GM23248 (cell line): Measurements from ENCODE around the gene COLEC11. TPM values are rescaled to one million over a fixed set of nuclear protein-coding genes. Genes with fewer than 3 reads are reported as not detected.

ENCODE experiments used
- DNase-seq: peaks from one replicate; pipeline ENCODE4 v3.0.0-alpha.2; 2015
- H2AFZ ChIP-seq: fragments of 200-600 bp; sonication (generic); 2 replicates; pipeline ENCODE4 v1.6.1; 2016; ENCODE audit warnings: antibody characterized with exemption
- H3F3A ChIP-seq: fragments of 200-600 bp; sonication (generic); 2 replicates; pipeline ENCODE4 v1.6.1; 2016; ENCODE audit warnings: mild to moderate bottlenecking, antibody characterized with exemption, mixed run types; ENCODE audit not compliant: insufficient read depth
- H3K27ac ChIP-seq: fragments of 200-600 bp; sonication (generic); 2 replicates; pipeline ENCODE4 v1.5.1; 2016; ENCODE audit warnings: mild to moderate bottlenecking
- H3K27me3 ChIP-seq: fragments of 200-600 bp; sonication (generic); replicated peaks from 2 replicates; pipeline ENCODE4 v1.6.1; 2016; ENCODE audit warnings: mild to moderate bottlenecking; ENCODE audit not compliant: insufficient read depth
- H3K36me3 ChIP-seq: fragments of 200-600 bp; sonication (generic); 2 replicates; pipeline ENCODE4 v1.6.1; 2016; ENCODE audit warnings: low read depth, mild to moderate bottlenecking
- H3K4me1 ChIP-seq: fragments of 200-600 bp; sonication (generic); 2 replicates; pipeline ENCODE4 v1.6.1; 2016; ENCODE audit warnings: mild to moderate bottlenecking; ENCODE audit not compliant: insufficient read depth
- H3K4me2 ChIP-seq: fragments of 200-600 bp; sonication (generic); one replicate; pipeline ENCODE4 v1.6.1; 2016; ENCODE audit warnings: mild to moderate bottlenecking; ENCODE audit not compliant: unreplicated experiment
- H3K4me3 ChIP-seq: fragments of 200-600 bp; sonication (generic); 2 replicates; pipeline ENCODE4 v1.5.1; 2016; ENCODE audit warnings: mild to moderate bottlenecking
- H3K79me2 ChIP-seq: fragments of 200-600 bp; sonication (generic); 2 replicates; pipeline ENCODE4 v1.6.1; 2016; ENCODE audit warnings: mild to moderate bottlenecking; ENCODE audit not compliant: insufficient read depth
- H3K9ac ChIP-seq: fragments of 200-600 bp; sonication (generic); 2 replicates; pipeline ENCODE4 v1.6.1; 2016; ENCODE audit warnings: mild to moderate bottlenecking
- H3K9me2 ChIP-seq: fragments of 200-600 bp; sonication (generic); 2 replicates; pipeline ENCODE4 v1.6.1; 2016; ENCODE audit warnings: mixed run types, mild to moderate bottlenecking, moderate library complexity; ENCODE audit not compliant: insufficient read depth
- H3K9me3 ChIP-seq: fragments of 200-600 bp; sonication (generic); one replicate; pipeline ENCODE4 v1.6.1; 2017; ENCODE audit warnings: low read depth
- H4K20me1 ChIP-seq: fragments of 200-600 bp; sonication (generic); 2 replicates; pipeline ENCODE4 v1.6.0; 2016; ENCODE audit not compliant: insufficient read depth
- EZH2 ChIP-seq: fragments of 200-600 bp; sonication (generic); IDR thresholded peaks from 2 replicates; pipeline ENCODE4 v1.6.1; 2018; ENCODE audit warnings: antibody characterized with exemption, mild to moderate bottlenecking; ENCODE audit not compliant: insufficient read depth, poor library complexity, severe bottlenecking
- EZH2phosphoT487 ChIP-seq: fragments of 200-600 bp; sonication (generic); IDR thresholded peaks from 2 replicates; pipeline ENCODE4 v1.6.1; 2018; ENCODE audit warnings: antibody characterized with exemption, moderate library complexity, mild to moderate bottlenecking, low read depth; ENCODE audit not compliant: insufficient read depth
- WGBS, 2 experiments: methylation state at CpG; one replicate each; pipeline ENCODE4 v1.1.6; 2015 to 2017; ENCODE audit warnings: low lambda C conversion rate in 2 of 2, low coverage in 1 of 2; ENCODE audit errors: missing lambda C conversion rate in 2 of 2; 5-methylcytosine and 5-hydroxymethylcytosine counted together
- in situ Hi-C: fragments of 300-500 bp; cut with MboI; formaldehyde crosslinking; loops from 2 replicates; pipeline ENCODE4 v1.15.0; 2020
- polyA plus RNA-seq: library from polyadenylated mRNA; unstranded; fragments of >200 nt; fragmentation: Nextera tagmentation; extraction: Ambion mirVana; gene quantifications from 2 replicates; pipeline ENCODE4 v1.2.1, GENCODE V29; 2016
- total RNA-seq: library from RNA; depleted of rRNA; stranded (reverse); fragments of >200 nt; shearing (Covaris generic); gene quantifications from 2 replicates; pipeline ENCODE4 v1.2.3, GENCODE V29; 2014

COLEC11 gene
- total and polyA plus RNA-seq, 2 experiments from 2014 or later, result not detected

DNA sequence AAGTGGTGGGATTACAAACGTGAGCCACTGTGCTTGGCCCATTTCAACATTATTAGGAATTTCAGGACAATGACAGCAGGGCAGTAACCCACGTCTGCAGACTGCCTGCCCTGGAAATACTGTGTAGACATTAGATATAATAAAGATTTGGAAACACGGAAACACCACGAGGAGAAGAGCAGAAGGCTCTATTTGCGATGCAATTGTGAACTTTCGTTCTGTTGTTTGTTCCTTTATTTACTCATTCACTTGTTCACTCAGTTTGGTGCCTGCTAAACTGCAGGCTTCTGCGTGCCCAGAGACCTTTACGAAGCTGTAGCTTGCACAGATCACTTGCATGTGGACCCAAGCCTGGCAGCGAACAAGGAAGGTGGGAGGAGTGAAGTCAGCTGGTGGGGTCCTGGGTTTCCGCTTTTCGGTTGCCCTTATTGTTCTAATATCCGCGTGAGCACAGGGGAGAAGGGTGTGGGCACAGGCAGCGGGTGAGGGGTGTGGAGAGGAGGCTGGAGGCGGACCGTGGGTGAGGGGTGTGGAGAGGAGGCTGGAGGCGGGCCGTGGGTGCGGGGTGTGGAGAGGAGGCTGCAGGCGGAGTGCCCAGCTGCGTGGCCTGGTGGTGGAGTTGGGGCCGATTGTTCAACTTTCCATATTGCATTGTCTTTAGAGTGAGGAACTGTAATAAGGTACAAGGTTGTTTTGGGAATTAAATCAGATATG, 3.4 kb downstream of the COLEC11 start:
- Histone ChIP-seq H2AFZ (no peak overlapping the region), H3K9ac (no peak overlapping the region), H3K36me3 (no peaks in the 10 kb centered on the region), H3K27ac (no peak overlapping the region), H3K4me1 (no peaks in the 10 kb centered on the region), H3K4me2 (no peak overlapping the region), H3K4me3 (no peak overlapping the region), H3K9me2 (no peaks in the 10 kb centered on the region), H3K79me2 (no peaks in the 10 kb centered on the region), H3K27me3 (peaks cover 4% of the 10 kb centered on the region; the same call in 1 of the 2 replicates), H3F3A (no peaks in the 10 kb centered on the region), H3K9me3 (no peaks in the 10 kb centered on the region), H4K20me1 (no peaks in the 10 kb centered on the region)
- in situ Hi-C loops, result no loop called here
- WGBS, 2 experiments, result 70 to 72% methylated on average over 22 of the region's 22 CpGs
- DNase-seq, result no peak
- no peak for TF ChIP-seq EZH2
- TF ChIP-seq EZH2phosphoT487, result no peak

DNA sequence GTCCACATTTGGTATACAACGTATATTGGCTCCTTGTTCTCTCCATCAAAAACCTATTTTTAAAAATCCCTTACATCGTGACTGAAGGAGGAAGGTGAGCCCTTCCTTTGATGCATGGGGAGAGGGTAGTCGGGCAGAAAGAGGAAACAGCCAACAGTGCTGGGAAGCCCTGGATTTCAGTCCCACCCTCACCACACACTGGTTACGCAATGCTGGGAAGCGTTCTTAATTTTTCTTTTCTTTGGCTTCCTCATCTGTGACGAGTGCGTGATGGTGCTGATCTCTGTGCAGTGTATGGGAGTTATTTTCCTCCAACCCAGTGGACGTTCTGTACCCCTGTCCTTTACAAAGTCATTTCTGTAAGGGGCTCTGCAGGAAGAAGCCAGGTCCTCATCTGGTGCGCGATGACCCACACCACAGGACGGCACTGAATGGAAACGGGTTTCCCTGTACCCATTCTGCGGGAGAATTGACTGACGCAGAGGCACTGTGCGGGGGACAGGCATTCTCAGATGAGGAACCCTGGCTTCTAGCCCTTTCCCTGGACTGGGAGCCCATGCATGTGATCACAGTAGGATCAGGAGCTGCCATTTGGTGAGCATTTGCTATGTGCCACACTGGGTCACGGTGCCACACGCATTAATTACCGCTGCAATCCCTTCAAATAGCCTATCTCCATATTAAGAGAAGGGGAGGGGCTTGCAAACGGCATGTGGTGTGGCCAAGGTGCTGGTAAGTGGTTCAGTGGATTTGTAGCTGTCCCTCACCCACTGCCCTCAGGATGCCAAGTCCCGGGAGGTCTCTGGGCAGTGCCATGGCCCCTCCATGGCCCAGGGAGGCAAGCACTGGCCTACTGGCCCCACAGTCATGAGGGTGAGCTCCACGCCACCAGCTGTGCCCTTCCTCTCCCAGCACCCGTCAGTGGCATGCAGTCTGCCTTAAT, 4.3 kb downstream of the COLEC11 start:
- Histone ChIP-seq H4K20me1 (no peaks in the 10 kb centered on the region), H3K4me2 (no peak overlapping the region), H3K9me3 (no peaks in the 10 kb centered on the region), H3K36me3 (no peaks in the 10 kb centered on the region), H3K27me3 (peaks cover 4% of the 10 kb centered on the region; the same call in 1 of the 2 replicates), H3K79me2 (no peaks in the 10 kb centered on the region), H3K4me1 (no peaks in the 10 kb centered on the region), H2AFZ (no peak overlapping the region), H3K9me2 (no peaks in the 10 kb centered on the region), H3K9ac (no peak overlapping the region), H3F3A (no peaks in the 10 kb centered on the region), H3K4me3 (no peak overlapping the region), H3K27ac (no peak overlapping the region)
- TF ChIP-seq EZH2, result no peak
- no peak for TF ChIP-seq EZH2phosphoT487
- in situ Hi-C loops, result no loop called here
- WGBS, 2 experiments, result 71 to 75% methylated on average over 22 of the region's 22 CpGs
- no peak for DNase-seq

GRCh38 chr2:3600256-3600855, 5.4 kb downstream of the COLEC11 start:
- Histone ChIP-seq H3K27me3 (peaks cover 4% of the 10 kb centered on the region; the same call in 1 of the 2 replicates), H3K79me2 (no peaks in the 10 kb centered on the region), H4K20me1 (no peaks in the 10 kb centered on the region), H3K9me2 (no peaks in the 10 kb centered on the region), H3K4me3 (no peak overlapping the region), H3K36me3 (no peaks in the 10 kb centered on the region), H3K4me2 (no peak overlapping the region), H3K9me3 (no peaks in the 10 kb centered on the region), H2AFZ (no peak overlapping the region), H3F3A (no peaks in the 10 kb centered on the region), H3K27ac (no peak overlapping the region), H3K4me1 (no peaks in the 10 kb centered on the region), H3K9ac (no peak overlapping the region)
- in situ Hi-C loops, result no loop called here
- TF ChIP-seq EZH2, result no peak
- TF ChIP-seq EZH2phosphoT487, result no peak
- DNase-seq, result no peak
- 70 to 73% methylated on average over 10 to 11 of the region's 11 CpGs for WGBS, 2 experiments

GRCh38 chr2:3601561-3602271, 6.8 kb downstream of the COLEC11 start:
- in situ Hi-C loops, result no loop called here
- H3K4me1 ChIP-seq, result no peaks in the 10 kb centered on the region
- no peaks in the 10 kb centered on the region for H3K9me3 ChIP-seq
- no peak overlapping the region for H3K9ac ChIP-seq
- H4K20me1 ChIP-seq, result no peaks in the 10 kb centered on the region
- 53 to 57% methylated on average over 17 to 22 of the region's 22 CpGs for WGBS, 2 experiments
- no peaks in the 10 kb centered on the region for H3K36me3 ChIP-seq
- DNase-seq, result no peak
- H3K27ac ChIP-seq, result no peak overlapping the region
- no peak overlapping the region for H3K4me3 ChIP-seq
- no peaks in the 10 kb centered on the region for H3K79me2 ChIP-seq
- no peak overlapping the region for H3K4me2 ChIP-seq
- no peaks in the 10 kb centered on the region for H3K9me2 ChIP-seq
- TF ChIP-seq EZH2phosphoT487 (no peak), EZH2 (no peak)
- H3K27me3 ChIP-seq, result peaks cover 4% of the 10 kb centered on the region; the same call in 1 of the 2 replicates
- no peaks in the 10 kb centered on the region for H3F3A ChIP-seq
- no peak overlapping the region for H2AFZ ChIP-seq
